Stomach smooth muscle (tissue), 2 donors: ENCODE data around the gene LDAF1.
"Not testable (repeated sequence)": the region's sequence is repeated elsewhere in the genome, so short reads cannot be mapped to it uniquely, and the experiment has no call there.

Experiments used
- H3K27ac ChIP-seq: one replicate; pipeline ENCODE4 v1.7.0; 2013; ENCODE audit warnings: mild to moderate bottlenecking, low read length, inconsistent platforms
- H3K27me3 ChIP-seq, 2 donors: one replicate each; pipeline ENCODE4 v1.7.0; 2013; ENCODE audit warnings: low read length in 2 of 2; ENCODE audit not compliant: insufficient read depth in 2 of 2, control insufficient read depth in 1 of 2
- H3K36me3 ChIP-seq, 2 donors: one replicate each; pipeline ENCODE4 v1.7.0; 2013; ENCODE audit warnings: low read length in 2 of 2; ENCODE audit not compliant: control insufficient read depth in 2 of 2, insufficient read depth in 2 of 2
- H3K4me1 ChIP-seq: one replicate; pipeline ENCODE4 v1.7.0; 2013; ENCODE audit warnings: low read length; ENCODE audit not compliant: control insufficient read depth, insufficient read depth
- H3K4me3 ChIP-seq, 2 donors: one replicate each; pipeline ENCODE4 v1.7.0; 2013; ENCODE audit warnings: low read length in 2 of 2
- H3K9ac ChIP-seq, 2 donors: one replicate each; pipeline ENCODE4 v1.7.0; 2013; ENCODE audit warnings: low read length in 2 of 2, mild to moderate bottlenecking in 1 of 2
- H3K9me3 ChIP-seq, 2 donors: one replicate each; pipeline ENCODE4 v1.7.0; 2013; ENCODE audit warnings: low read length in 2 of 2; ENCODE audit not compliant: control insufficient read depth in 2 of 2
- donor health status: healthy.
- donor health status: Pancreatic carcinoma.

Gene LDAF1

DNA sequence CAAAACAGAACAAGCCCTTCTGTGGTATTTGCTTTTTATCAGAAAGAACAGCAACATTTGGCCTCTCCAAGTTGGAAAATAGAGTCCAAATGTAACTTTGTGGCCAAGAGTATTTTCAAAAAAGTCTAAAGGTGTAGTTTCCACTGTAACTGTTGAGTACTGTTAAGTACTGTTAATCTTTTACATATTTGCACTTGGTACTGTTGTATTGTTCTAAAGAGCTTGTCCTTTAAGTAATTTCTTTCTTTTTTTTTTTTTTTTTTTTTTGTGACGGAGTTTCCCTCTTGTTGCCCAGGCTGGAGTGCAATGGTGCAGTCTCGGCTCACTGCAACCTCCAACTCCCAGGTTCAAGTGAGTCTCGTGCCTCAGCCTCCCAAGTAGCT, 21.5 kb downstream of the LDAF1 start:
- Histone ChIP-seq H3K4me1 (no peaks in the 10 kb centered on the region), H3K4me3 (no peak overlapping the region), H3K27me3 (no peaks in the 10 kb centered on the region), H3K36me3 (peaks cover 42 to 43% of the 10 kb centered on the region in 2 donors), H3K27ac (no peak overlapping the region), H3K9me3 (no peaks in the 10 kb centered on the region), H3K9ac (no peak overlapping the region)

DNA sequence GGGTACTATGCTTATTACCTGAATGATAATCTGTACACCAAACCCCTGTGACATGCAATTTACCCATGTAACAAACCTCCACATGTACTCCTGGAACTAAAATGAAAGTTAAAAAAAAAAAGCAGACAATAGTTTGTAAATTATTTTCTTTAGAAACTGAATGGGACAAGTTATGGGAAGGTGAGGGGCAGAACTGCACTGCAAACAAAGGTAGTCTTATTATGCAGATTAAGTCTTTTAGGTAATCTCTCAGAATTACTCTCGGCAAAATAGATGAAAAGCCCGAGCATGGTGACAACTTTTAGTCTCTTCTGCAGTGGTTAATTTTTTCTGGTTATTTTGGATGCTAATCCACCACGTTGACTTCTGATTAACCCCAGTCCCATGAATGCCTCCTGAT, 25.5 kb downstream of the LDAF1 start:
- H3K36me3 ChIP-seq = peaks cover 23 to 28% of the 10 kb centered on the region in 2 donors
- H3K27me3 ChIP-seq = no peaks in the 10 kb centered on the region
- peaks cover 4% of the 10 kb centered on the region for H3K4me1 ChIP-seq
- no peak overlapping the region for H3K27ac ChIP-seq
- no peak overlapping the region for H3K4me3 ChIP-seq
- no peaks in the 10 kb centered on the region for H3K9me3 ChIP-seq
- no peak overlapping the region for H3K9ac ChIP-seq

DNA sequence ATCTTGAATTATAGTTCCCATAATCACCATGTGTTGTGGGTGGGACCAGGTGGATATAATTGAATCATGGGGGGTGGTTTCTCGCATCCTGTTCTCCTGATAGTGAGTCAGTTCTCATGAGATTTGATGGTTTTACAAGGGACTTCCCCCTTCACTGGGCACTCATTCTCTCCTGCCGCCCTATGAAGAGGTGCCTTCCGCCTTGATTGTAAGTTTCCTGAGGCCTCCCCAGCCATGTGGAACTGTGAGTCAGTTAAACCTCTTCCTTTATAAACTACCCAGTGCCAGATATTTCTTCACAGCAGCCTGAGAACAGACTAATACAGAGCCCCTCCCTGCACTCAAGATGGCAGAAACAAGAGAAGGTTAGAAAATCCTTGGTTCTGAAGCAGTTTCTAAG, 26.4 kb downstream of the LDAF1 start:
- peaks cover 4% of the 10 kb centered on the region for H3K4me1 ChIP-seq
- H3K9me3 ChIP-seq = no peaks in the 10 kb centered on the region
- H3K27ac ChIP-seq = no peak overlapping the region
- H3K4me3 ChIP-seq = no peak overlapping the region
- H3K27me3 ChIP-seq = peaks cover 0 to 2% of the 10 kb centered on the region in 2 donors
- peaks cover 16 to 19% of the 10 kb centered on the region in 2 donors for H3K36me3 ChIP-seq
- H3K9ac ChIP-seq = no peak overlapping the region

DNA sequence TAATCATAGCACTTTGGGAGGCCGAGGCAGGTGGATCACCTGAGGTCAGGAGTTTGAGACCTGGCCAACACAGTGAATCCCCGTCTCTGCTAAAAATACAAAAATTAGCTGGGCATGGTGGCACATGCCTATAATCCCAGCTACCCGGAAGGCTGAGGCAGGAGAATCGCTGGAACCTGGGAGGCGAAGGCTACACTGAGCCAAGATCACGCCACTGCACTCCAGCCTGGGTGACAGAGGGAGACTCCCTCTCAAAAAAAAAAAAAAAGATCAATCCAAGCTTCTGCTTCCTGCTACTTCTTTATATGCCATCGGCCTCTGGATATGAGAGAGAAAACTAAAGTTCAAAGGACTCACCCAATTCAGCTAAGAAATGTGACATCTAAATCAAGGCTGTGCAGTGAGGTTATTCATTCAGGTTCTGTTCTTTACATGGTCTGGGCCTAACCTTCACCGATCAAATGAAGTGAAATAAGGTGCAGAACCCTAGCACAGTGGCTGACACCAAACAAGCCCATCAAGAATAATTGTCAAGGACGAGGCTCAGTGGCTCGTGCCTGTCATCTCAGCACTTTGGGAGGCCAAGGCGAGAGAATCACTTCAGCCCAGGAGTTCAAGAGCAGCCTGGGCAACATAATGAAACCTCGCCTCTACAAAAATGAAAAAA, 27.3 kb downstream of the LDAF1 start:
- Histone ChIP-seq H3K9ac (no peak overlapping the region), H3K9me3 (no peaks in the 10 kb centered on the region), H3K27me3 (peaks cover 0 to 2% of the 10 kb centered on the region in 2 donors), H3K27ac (no peak overlapping the region), H3K36me3 (peaks cover 12 to 14% of the 10 kb centered on the region in 2 donors), H3K4me1 (peaks cover 4% of the 10 kb centered on the region), H3K4me3 (no peak overlapping the region)

DNA sequence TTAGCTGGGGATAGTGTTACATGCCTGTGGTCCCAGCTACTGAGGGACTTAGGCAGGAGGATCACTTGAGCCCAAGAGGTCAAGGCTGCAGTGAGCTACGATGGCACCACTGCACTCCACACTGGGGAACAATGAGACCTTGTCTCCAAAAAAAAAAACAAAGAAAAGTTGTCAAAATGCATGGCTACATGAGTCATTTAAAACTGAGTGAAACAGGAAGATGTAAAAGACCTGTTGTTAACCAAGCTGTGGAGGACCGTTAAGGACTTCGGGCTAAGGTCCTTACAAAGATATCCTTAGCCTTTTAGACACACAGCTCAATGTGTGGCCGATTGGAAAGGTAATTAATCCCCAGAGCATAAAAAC, 27.8 kb downstream of the LDAF1 start:
- peaks cover 0 to 2% of the 10 kb centered on the region in 2 donors for H3K27me3 ChIP-seq
- peaks cover 8 to 9% of the 10 kb centered on the region in 2 donors for H3K36me3 ChIP-seq
- peaks cover 4% of the 10 kb centered on the region for H3K4me1 ChIP-seq
- no peak overlapping the region for H3K4me3 ChIP-seq
- no peaks in the 10 kb centered on the region for H3K9me3 ChIP-seq
- no peak overlapping the region for H3K27ac ChIP-seq
- no peak overlapping the region for H3K9ac ChIP-seq

DNA sequence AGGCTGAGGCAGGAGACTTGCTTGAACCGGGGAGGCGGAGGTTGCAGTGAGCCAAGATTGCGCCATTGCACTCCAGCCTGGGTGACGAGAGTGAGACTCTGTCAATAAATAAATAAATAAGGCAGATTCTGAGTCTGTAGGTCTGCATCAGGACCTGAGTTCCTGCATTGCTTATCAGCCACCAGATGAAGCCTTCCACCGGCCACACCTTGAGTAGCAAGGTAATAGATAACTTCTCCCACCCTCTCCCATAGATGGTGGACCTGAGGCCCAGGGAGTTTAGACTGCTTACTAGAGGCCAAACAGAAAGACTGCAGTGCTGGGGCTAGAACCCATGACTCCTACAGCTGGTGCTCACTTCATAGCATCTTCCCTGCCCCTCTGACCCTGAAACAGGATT, 30.8 kb downstream of the LDAF1 start:
- H3K36me3 ChIP-seq = no peaks in the 10 kb centered on the region
- H3K27ac ChIP-seq = no peak overlapping the region
- no peak overlapping the region for H3K9ac ChIP-seq
- no peak overlapping the region for H3K4me3 ChIP-seq
- H3K9me3 ChIP-seq = no peaks in the 10 kb centered on the region
- peaks cover 2% of the 10 kb centered on the region in 2 donors for H3K27me3 ChIP-seq
- peaks cover 4% of the 10 kb centered on the region for H3K4me1 ChIP-seq

DNA sequence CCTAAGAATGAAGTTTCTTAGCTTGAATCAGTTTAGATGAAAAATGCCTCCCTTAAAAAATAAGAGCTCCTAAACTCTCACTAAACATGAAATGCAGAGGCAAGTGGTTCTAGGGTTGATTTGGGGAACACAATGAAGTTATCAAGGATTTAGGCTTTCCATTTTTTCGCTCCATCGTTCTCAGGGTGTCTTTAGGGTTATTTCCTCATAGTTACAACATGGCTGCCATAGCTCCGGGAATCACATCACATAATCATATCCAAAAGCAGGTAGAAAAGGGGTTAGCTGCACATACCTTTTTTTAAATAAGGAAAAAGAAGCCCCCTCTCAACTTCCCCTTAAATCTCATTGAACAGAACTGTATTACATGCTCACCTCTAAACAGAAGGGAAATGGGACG, 31.5 kb downstream of the LDAF1 start:
- Histone ChIP-seq H3K9me3 (no peaks in the 10 kb centered on the region), H3K4me3 (no peak overlapping the region), H3K4me1 (peaks cover 4% of the 10 kb centered on the region)

DNA sequence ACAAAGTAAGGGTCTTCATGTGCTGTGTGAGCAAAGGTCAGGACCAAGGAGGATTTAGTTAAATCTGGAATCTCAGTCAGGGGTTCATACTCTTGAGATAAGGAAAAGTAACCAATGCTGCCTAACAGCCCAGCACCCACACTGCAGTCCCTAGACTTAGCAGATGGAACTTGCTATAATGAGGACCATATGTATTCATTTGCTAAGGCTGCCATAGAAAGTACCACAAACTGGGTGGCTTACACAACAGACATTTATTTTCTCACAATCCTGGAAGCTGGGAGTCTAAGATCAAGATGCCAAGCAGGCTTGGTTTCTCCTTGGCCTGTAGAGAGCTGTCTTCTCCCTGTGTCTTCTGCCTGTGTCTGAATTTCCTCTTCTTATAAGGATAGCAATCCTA, 32.1 kb downstream of the LDAF1 start:
- Histone ChIP-seq H3K36me3 (no peaks in the 10 kb centered on the region), H3K4me1 (peaks cover 4% of the 10 kb centered on the region), H3K4me3 (no peak overlapping the region), H3K9ac (no peak overlapping the region), H3K27ac (no peak overlapping the region), H3K9me3 (no peaks in the 10 kb centered on the region), H3K27me3 (peaks cover 4 to 8% of the 10 kb centered on the region in 2 donors)

More for the DNA sequence above, 31.5 kb downstream of the LDAF1 start:
- Histone ChIP-seq H3K36me3 (no peaks in the 10 kb centered on the region), H3K9ac (no peak overlapping the region), H3K27ac (no peak overlapping the region), H3K27me3 (peaks cover 4 to 7% of the 10 kb centered on the region in 2 donors)

DNA sequence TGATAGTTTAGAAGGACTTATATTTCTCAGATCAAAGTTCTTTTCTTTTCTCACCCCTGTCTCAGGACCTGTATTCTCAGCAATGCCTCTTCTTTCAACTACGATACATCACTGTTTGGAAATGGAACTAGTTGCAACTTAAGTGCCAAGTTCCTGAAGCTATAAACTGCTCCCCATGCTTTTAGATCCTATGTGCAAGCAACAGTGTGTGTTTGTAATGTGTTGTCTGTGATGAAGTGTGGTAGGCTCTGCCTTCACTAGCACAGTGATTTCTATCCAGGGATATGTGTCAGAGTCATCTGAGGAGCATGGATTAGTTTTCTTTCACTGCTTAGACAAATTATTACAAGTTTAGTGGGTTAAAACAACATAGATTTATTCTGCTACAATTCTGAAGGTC, 34.5 kb downstream of the LDAF1 start:
- peaks cover 4% of the 10 kb centered on the region for H3K4me1 ChIP-seq
- H3K27me3 ChIP-seq = peaks cover 4 to 10% of the 10 kb centered on the region in 2 donors
- no peak overlapping the region for H3K4me3 ChIP-seq
- H3K9me3 ChIP-seq = no peaks in the 10 kb centered on the region
- H3K36me3 ChIP-seq = no peaks in the 10 kb centered on the region
- no peak overlapping the region for H3K9ac ChIP-seq
- H3K27ac ChIP-seq = no peak overlapping the region

DNA sequence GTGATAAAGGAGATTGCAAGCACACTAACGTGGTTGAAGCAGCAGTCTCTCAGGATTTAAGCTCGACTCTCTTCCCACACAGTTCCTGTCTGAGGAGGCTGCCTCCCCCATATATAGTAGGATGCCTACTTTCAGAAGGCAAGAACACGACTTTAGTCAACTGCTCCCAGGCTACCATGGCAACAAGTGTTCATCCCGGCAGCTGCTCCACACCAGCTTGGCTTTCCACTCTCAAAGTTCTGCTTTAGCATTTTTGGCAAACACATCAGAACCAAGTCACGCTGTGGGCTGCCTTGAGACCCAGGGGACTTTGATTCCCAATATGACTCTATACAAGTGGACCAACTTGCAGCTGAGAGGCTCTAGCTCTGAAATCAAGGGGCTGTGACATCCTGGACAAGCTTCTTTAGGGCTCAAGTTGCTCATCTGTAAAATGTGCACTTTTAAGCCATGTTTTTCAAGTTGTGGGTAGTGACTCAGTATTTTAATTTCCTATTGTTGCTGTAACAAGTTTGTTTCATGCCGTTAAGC, 36.4 kb downstream of the LDAF1 start:
- H3K4me1 ChIP-seq = no peaks in the 10 kb centered on the region
- no peak overlapping the region for H3K9ac ChIP-seq
- H3K27ac ChIP-seq = no peak overlapping the region
- peaks cover 5 to 10% of the 10 kb centered on the region in 2 donors for H3K27me3 ChIP-seq
- H3K4me3 ChIP-seq = no peak overlapping the region
- no peaks in the 10 kb centered on the region for H3K36me3 ChIP-seq
- H3K9me3 ChIP-seq = no peaks in the 10 kb centered on the region

DNA sequence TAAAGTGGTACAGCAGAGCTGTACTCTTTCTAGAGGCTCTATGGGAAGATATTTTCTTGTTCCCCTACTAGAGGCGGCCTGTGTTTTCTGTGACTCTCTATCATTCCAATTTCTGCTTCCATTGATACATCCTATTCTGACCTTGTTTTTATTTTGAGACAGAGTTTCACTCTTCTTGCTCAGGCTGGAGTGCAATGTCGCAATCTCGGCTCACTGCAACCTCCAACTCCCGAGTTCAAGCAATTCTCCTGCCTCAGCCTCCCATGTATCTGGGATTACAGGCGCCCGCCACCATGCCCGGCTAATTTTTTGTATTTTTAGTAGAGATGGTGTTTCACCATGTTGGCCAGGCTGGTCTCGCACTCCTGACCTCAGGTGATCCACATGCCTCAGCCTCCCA, 36.9 kb downstream of the LDAF1 start:
- not testable (repeated sequence) for H3K4me3 ChIP-seq

More for the DNA sequence above, 36.9 kb downstream of the LDAF1 start:
- not testable (repeated sequence) for H3K36me3 ChIP-seq, H3K27ac ChIP-seq, H3K9me3 ChIP-seq, H3K9ac ChIP-seq, H3K4me1 ChIP-seq
- peaks cover 5 to 10% of the 10 kb centered on the region in 2 donors for H3K27me3 ChIP-seq
